CD4-positive, alpha-beta T cell (primary cell): ENCODE data around the gene XPC. TPM values are rescaled to one million over a fixed set of nuclear protein-coding genes. Genes with fewer than 3 reads are reported as not detected.

Experiments
- ATAC-seq: fragments of 200-7000 bp; cut with Tn5 transposase; one replicate; pipeline ENCODE4 v1.10.0; 2022; ENCODE audit warnings: mild to moderate bottlenecking; ENCODE audit not compliant: poor library complexity
- CTCF ChIA-PET: fragments of 350-600 bp; sonication (Branson Sonifier 250); formaldehyde crosslinking; loops from one replicate; lab custom pipeline; 2021; ENCODE audit warnings: antibody characterized with exemption, inconsistent platforms; lab: Charles Lee
- POLR2A ChIA-PET: fragments of 350-600 bp; sonication (Branson Sonifier 250); formaldehyde crosslinking; loops from one replicate; lab custom pipeline; 2021; ENCODE audit warnings: antibody characterized with exemption, inconsistent platforms; lab: Charles Lee
- DNase-seq, 14 experiments: peaks; one replicate each; pipeline ENCODE4 v3.0.0-alpha.2; 2013 to 2020; ENCODE audit warnings: mixed read lengths in 2 of 14
- H3K27ac ChIP-seq, 2 donors: one replicate each; pipeline versions ENCODE4 v1.5.1 to v1.7.0; 2013; ENCODE audit warnings: low read length in 2 of 2, low read depth in 1 of 2, mild to moderate bottlenecking in 1 of 2
- H3K27me3 ChIP-seq, 2 experiments: 1 replicate in 1 of 2; 2 replicates in 1 of 2; pipeline versions ENCODE4 v1.6.1 to v1.7.0; 2013; ENCODE audit warnings: low read length in 2 of 2, control low read depth in 1 of 2, mild to moderate bottlenecking in 1 of 2, moderate library complexity in 1 of 2; ENCODE audit not compliant: insufficient read depth in 2 of 2, control insufficient read depth in 1 of 2
- H3K36me3 ChIP-seq: one replicate; pipeline ENCODE4 v1.6.1; 2013; ENCODE audit warnings: low read length, control low read depth; ENCODE audit not compliant: insufficient read depth
- H3K4me1 ChIP-seq: one replicate; pipeline ENCODE4 v1.6.1; 2013; ENCODE audit warnings: low read length, control low read depth; ENCODE audit not compliant: insufficient read depth
- H3K4me3 ChIP-seq: one replicate; pipeline ENCODE4 v1.5.1; 2013; ENCODE audit warnings: mild to moderate bottlenecking, low read length, moderate library complexity
- H3K9me3 ChIP-seq, 2 experiments: 1 replicate in 1 of 2; 2 replicates in 1 of 2; pipeline versions ENCODE4 v1.6.1 to v1.7.0; 2013; ENCODE audit warnings: low read length in 2 of 2, mild to moderate bottlenecking in 2 of 2, control low read depth in 1 of 2, moderate library complexity in 1 of 2; ENCODE audit not compliant: control insufficient read depth in 1 of 2, insufficient read depth in 1 of 2
- H3K27ac Mint-ChIP-seq: one replicate; pipeline ENCODE4 v1.8.0; 2020; ENCODE audit warnings: mixed read lengths
- H3K27me3 Mint-ChIP-seq: one replicate; pipeline ENCODE4 v1.8.0; 2021; ENCODE audit warnings: mixed read lengths
- H3K36me3 Mint-ChIP-seq: one replicate; pipeline ENCODE4 v1.8.0; 2021; ENCODE audit warnings: low read depth, mixed read lengths
- H3K4me1 Mint-ChIP-seq: one replicate; pipeline ENCODE4 v1.8.0; 2021; ENCODE audit warnings: low read depth, mixed read lengths
- H3K4me3 Mint-ChIP-seq: one replicate; pipeline ENCODE4 v1.8.0; 2020; ENCODE audit warnings: mild to moderate bottlenecking, mixed read lengths
- H3K9me3 Mint-ChIP-seq: one replicate; pipeline ENCODE4 v1.8.0; 2020; ENCODE audit warnings: mixed read lengths
- CTCF ChIP-seq: fragments of 200-600 bp; IDR thresholded peaks from one replicate; pipeline ENCODE4 v1.8.0; 2022; ENCODE audit warnings: antibody characterized with exemption, mild to moderate bottlenecking
- intact Hi-C, 2 experiments: fragments of 100-400 bp; cut with DNase I in 1 of 2; cut with micrococcal nuclease in 1 of 2; formaldehyde crosslinking; loops; one replicate each; pipeline versions ENCODE4 v1.15.1 to v1.9.0; 2023 to 2025; cut with DNase I, micrococcal nuclease
- total RNA-seq, 174 experiments: library from RNA in 2 of 174; stranded (reverse) in 2 of 174; gene quantifications; one replicate each; pipeline ENCODE4 v1.2.3 and lab custom pipeline; 2021 to 2026

The XPC gene
- total RNA-seq, 2 experiments from 2014 or later = 59.2 to 65.1 TPM

GRCh38 chr3:14202874-14203520 is 24.6 kb upstream of the XPC start:
- Histone ChIP-seq H3K4me1 (peaks cover 3% of the 10 kb centered on the region), H3K4me3 (no peak overlapping the region), H3K9me3 (no peaks in the 10 kb centered on the region), H3K36me3 (peaks cover 21% of the 10 kb centered on the region), H3K27me3 (no peaks in the 10 kb centered on the region), H3K27ac (no peak overlapping the region)
- Mint-ChIP-seq H3K4me3 (no peak overlapping the region), H3K27ac (no peak overlapping the region), H3K9me3 (no peaks in the 10 kb centered on the region), H3K36me3 (peaks cover 21% of the 10 kb centered on the region), H3K4me1 (no peaks in the 10 kb centered on the region), H3K27me3 (no peaks in the 10 kb centered on the region)
- CTCF ChIA-PET = interaction anchor here (0.8 to 1.6 kb wide), 8 partner anchors 9 to 265 kb away, joined by 3 to 11 read pairs (median 4); partner anchors contain the start of genes LSM3 and XPC
- POLR2A ChIA-PET = interaction anchor here (0.9 to 2.3 kb wide), 3 partner anchors 24 to 78 kb away, joined by 3 to 6 read pairs (median 3); partner anchors contain the start of genes CHCHD4, LSM3, TMEM43 and XPC
- TF ChIP-seq CTCF = no peak
- DNase-seq (no peak), ATAC-seq (no peak)
- intact Hi-C loops = loop anchor here (1.0 to 5.0 kb wide), 6 partner anchors 58 to 718 kb away; partner anchors contain the start of gene SLC6A6 (in 1 of the 2)

- TF ChIP-seq CTCF = no peak
- H3K4me3 ChIP-seq = no peak overlapping the region
- ATAC-seq = no peak
- Mint-ChIP-seq H3K4me3 (no peak overlapping the region), H3K36me3 (peaks cover 30% of the 10 kb centered on the region), H3K4me1 (no peaks in the 10 kb centered on the region), H3K27me3 (no peaks in the 10 kb centered on the region), H3K27ac (no peak overlapping the region), H3K9me3 (no peaks in the 10 kb centered on the region)
- no peak overlapping the region for H3K27ac ChIP-seq
- no peaks in the 10 kb centered on the region for H3K9me3 ChIP-seq
- no peak for DNase-seq
- H3K27me3 ChIP-seq = no peaks in the 10 kb centered on the region
- H3K36me3 ChIP-seq = peaks cover 28% of the 10 kb centered on the region
- ChIA-PET CTCF (no interaction called here), POLR2A (interaction anchor here (1.7 kb wide), 1 partner anchor 24 kb away, joined by 8 read pairs; the partner anchor contains the start of genes LSM3 and XPC)
- intact Hi-C loops = loop anchor here (2.0 to 5.0 kb wide), 3 partner anchors 59 to 719 kb away; partner anchors contain the start of gene SLC6A6 (in 1 of the 2)
- peaks cover 3% of the 10 kb centered on the region for H3K4me1 ChIP-seq
These were observed 23.7 kb upstream of the XPC start for GRCh38 chr3:14201940-14202684.

- CTCF ChIA-PET = no interaction called here
- H3K9me3 ChIP-seq = no peaks in the 10 kb centered on the region
- Mint-ChIP-seq H3K4me3 (no peak overlapping the region), H3K27ac (no peak overlapping the region), H3K27me3 (no peaks in the 10 kb centered on the region), H3K4me1 (no peaks in the 10 kb centered on the region), H3K9me3 (no peaks in the 10 kb centered on the region), H3K36me3 (peaks cover 39% of the 10 kb centered on the region)
- POLR2A ChIA-PET = interaction anchor here (1.7 kb wide), 1 partner anchor 22 kb away, joined by 8 read pairs; the partner anchor contains the start of genes LSM3 and XPC
- no peak overlapping the region for H3K4me3 ChIP-seq
- no peaks in the 10 kb centered on the region for H3K27me3 ChIP-seq
- no peak for ATAC-seq
- peaks cover 3% of the 10 kb centered on the region for H3K4me1 ChIP-seq
- no peak overlapping the region for H3K27ac ChIP-seq
- DNase-seq = no peak
- intact Hi-C loops = loop anchor here in 1 of 2 experiments (5.0 kb wide), 1 partner anchor 201 kb away; the partner anchor contains the start of gene SLC6A6
- peaks cover 33% of the 10 kb centered on the region for H3K36me3 ChIP-seq
- no peak for TF ChIP-seq CTCF
These were observed 22.4 kb upstream of the XPC start for GRCh38 chr3:14200841-14201240.
